NT2/D1 (cell line): ENCODE results near the gene ABCA7.

Experiments
- DNase-seq: peaks from one replicate; pipeline ENCODE4 v3.0.0-alpha.2; 2011; ENCODE audit warnings: low read depth, low spot score
- H3K27me3 ChIP-seq: 2 replicates; pipeline ENCODE4 v1.6.0; 2011; ENCODE audit warnings: mild to moderate bottlenecking; ENCODE audit not compliant: insufficient read length, insufficient read depth
- H3K36me3 ChIP-seq: 2 replicates; pipeline ENCODE4 v1.6.1; 2011; ENCODE audit warnings: mild to moderate bottlenecking, low read length, mixed read lengths; ENCODE audit not compliant: insufficient read depth, insufficient read length
- H3K4me1 ChIP-seq: 2 replicates; pipeline ENCODE4 v1.5.1; 2011; ENCODE audit not compliant: insufficient read depth, insufficient read length
- H3K4me3 ChIP-seq: 2 replicates; pipeline ENCODE4 v1.5.1; 2011; ENCODE audit warnings: low read depth; ENCODE audit not compliant: insufficient read length
- H3K9ac ChIP-seq: 2 replicates; pipeline ENCODE4 v1.6.0; 2011; ENCODE audit warnings: low read depth; ENCODE audit not compliant: insufficient read length
- H3K9me3 ChIP-seq: 2 replicates; pipeline ENCODE4 v1.5.1; 2011; ENCODE audit warnings: mild to moderate bottlenecking, low read length; ENCODE audit not compliant: insufficient read depth
- SUZ12 ChIP-seq: IDR thresholded peaks from 2 replicates; pipeline ENCODE4 v1.6.1; 2011; ENCODE audit not compliant: insufficient read length, insufficient read depth; ENCODE audit errors: extremely low read depth
- YY1 ChIP-seq: IDR thresholded peaks from 2 replicates; pipeline ENCODE4 v1.6.1; 2011; ENCODE audit not compliant: insufficient read length, insufficient read depth
- ZNF274 ChIP-seq: IDR thresholded peaks from 2 replicates; pipeline ENCODE4 v1.6.1; 2011; ENCODE audit warnings: mild to moderate bottlenecking, low read depth, low read length

ABCA7 gene

GRCh38 chr19:1076046-1076386 is 36.1 kb downstream of the ABCA7 start:
- Histone ChIP-seq H3K27me3 (no peaks in the 10 kb centered on the region), H3K4me3 (no peak overlapping the region), H3K9me3 (no peaks in the 10 kb centered on the region), H3K36me3 (peaks cover 44% of the 10 kb centered on the region), H3K9ac (no peak overlapping the region), H3K4me1 (peaks cover 7% of the 10 kb centered on the region)
- no peak for DNase-seq
- TF ChIP-seq YY1, result no peak
- TF ChIP-seq SUZ12, result no peak
- no peak for TF ChIP-seq ZNF274

GRCh38 chr19:1076951-1077350 is 37.0 kb downstream of the ABCA7 start:
- H3K4me3 ChIP-seq, result no peak overlapping the region
- H3K4me1 ChIP-seq, result peaks cover 11% of the 10 kb centered on the region
- DNase-seq, result no peak
- peaks cover 49% of the 10 kb centered on the region for H3K36me3 ChIP-seq
- H3K9me3 ChIP-seq, result no peaks in the 10 kb centered on the region
- H3K27me3 ChIP-seq, result no peaks in the 10 kb centered on the region
- no peak overlapping the region for H3K9ac ChIP-seq
- TF ChIP-seq SUZ12, result no peak
- TF ChIP-seq ZNF274, result no peak
- TF ChIP-seq YY1, result no peak

DNA sequence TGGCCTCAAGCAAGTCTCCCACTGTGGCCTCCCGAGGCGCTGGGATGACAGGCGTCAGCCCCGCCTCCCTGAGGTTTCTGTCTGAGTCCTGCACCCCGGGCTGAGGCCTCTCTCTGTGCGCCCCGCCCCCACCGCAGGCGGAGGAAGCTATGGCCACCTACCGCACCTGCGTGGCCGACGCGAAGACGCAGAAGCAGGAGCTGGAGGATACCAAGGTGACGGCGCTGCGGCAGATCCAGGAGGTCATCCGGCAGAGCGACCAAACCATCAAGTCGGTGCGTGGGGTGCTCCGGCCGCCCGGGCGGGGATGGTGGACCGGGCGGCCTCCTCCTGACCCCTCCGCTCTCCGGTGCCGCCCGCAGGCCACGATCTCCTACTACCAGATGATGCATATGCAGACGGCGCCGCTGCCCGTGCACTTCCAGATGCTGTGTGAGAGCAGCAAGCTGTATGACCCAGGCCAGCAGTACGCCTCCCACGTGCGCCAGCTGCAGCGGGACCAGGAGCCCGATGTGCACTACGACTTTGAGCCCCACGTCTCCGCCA is 39.7 kb downstream of the ABCA7 start:
- H3K36me3 ChIP-seq, result peaks cover 53% of the 10 kb centered on the region

GRCh38 chr19:1080360-1081161 is 40.7 kb downstream of the ABCA7 start:
- Histone ChIP-seq H3K36me3 (peaks cover 58% of the 10 kb centered on the region), H3K27me3 (no peaks in the 10 kb centered on the region)

More for the DNA sequence above, 39.7 kb downstream of the ABCA7 start:
- Histone ChIP-seq H3K4me1 (peaks cover 13% of the 10 kb centered on the region), H3K9me3 (no peaks in the 10 kb centered on the region), H3K27me3 (no peaks in the 10 kb centered on the region), H3K4me3 (no peak overlapping the region), H3K9ac (peak overlapping the region; percentile 10)
- no peak for DNase-seq
- no peak for TF ChIP-seq ZNF274
- TF ChIP-seq SUZ12, result no peak
- no peak for TF ChIP-seq YY1

GRCh38 chr19:1081301-1082164 is 41.6 kb downstream of the ABCA7 start:
- no peak overlapping the region for H3K9ac ChIP-seq
- H3K27me3 ChIP-seq, result no peaks in the 10 kb centered on the region
- peaks cover 21% of the 10 kb centered on the region for H3K4me1 ChIP-seq
- no peaks in the 10 kb centered on the region for H3K9me3 ChIP-seq
- DNase-seq, result no peak
- no peak for TF ChIP-seq SUZ12
- no peak for TF ChIP-seq YY1
- TF ChIP-seq ZNF274, result no peak
- peaks cover 63% of the 10 kb centered on the region for H3K36me3 ChIP-seq
- H3K4me3 ChIP-seq, result peak overlapping the region; percentile 11

More at GRCh38 chr19:1080360-1081161, 40.7 kb downstream of the ABCA7 start:
- Histone ChIP-seq H3K9ac (no peak overlapping the region), H3K9me3 (no peaks in the 10 kb centered on the region), H3K4me3 (no peak overlapping the region), H3K4me1 (peaks cover 14% of the 10 kb centered on the region)
- TF ChIP-seq SUZ12 (no peak), YY1 (no peak), ZNF274 (no peak)
- no peak for DNase-seq

DNA sequence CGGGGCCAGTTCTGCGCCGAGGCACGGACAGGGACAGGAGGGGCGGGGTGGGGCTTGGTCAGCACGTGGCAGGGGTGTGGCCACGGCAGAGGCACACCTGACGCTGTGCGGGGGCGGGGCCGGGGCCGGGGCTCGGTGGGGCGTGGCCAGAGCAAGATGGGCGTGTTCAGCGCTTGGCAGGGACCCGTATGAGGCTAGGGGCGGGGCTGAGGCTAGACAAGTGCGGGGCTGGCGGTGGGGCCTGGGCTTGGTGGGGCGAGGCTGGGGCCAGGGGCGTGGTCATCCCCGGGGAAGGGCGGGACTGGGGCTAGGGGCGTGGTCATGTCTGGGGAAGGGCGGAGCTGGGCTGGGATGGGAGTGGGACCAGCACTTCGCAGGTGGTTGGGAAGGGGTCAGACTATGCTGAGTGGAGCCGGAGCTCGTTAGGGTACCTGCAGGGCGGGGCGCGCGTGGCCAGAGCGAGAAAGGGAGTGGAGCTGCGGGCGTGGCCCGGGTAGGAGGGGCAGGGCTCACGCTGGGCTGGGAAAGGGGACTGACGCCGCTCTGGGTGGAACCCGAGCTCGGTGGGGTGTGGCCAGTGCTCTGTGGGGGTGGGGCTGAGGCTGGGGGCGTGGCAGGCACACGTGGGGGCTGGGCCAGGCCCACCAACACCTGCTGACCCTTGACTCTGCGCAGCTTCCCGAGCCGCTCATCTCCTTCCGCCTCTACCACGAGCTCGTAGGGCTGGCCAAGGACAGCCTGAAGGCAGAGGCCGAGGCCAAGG is 42.4 kb downstream of the ABCA7 start:
- no peaks in the 10 kb centered on the region for H3K27me3 ChIP-seq
- peaks cover 21% of the 10 kb centered on the region for H3K4me1 ChIP-seq
- TF ChIP-seq YY1 (no peak), SUZ12 (no peak), ZNF274 (no peak)
- no peak overlapping the region for H3K9ac ChIP-seq
- peak; percentile 89 for DNase-seq
- H3K9me3 ChIP-seq, result no peaks in the 10 kb centered on the region
- H3K4me3 ChIP-seq, result peak overlapping the region; percentile 18
- peaks cover 71% of the 10 kb centered on the region for H3K36me3 ChIP-seq
